Endodermal cell (in vitro differentiated cells): Measurements from ENCODE around the gene TDRD7. TPM values are rescaled to one million over a fixed set of nuclear protein-coding genes. Genes with fewer than 3 reads are reported as not detected.

Source experiments
- DNase-seq: peaks from one replicate; pipeline ENCODE4 v3.0.0-alpha.2; 2017
- H3K27ac ChIP-seq: 2 replicates; pipeline ENCODE4 v1.5.1; 2013; ENCODE audit warnings: mild to moderate bottlenecking, low read depth, low read length, moderate library complexity
- H3K27me3 ChIP-seq: 2 replicates; pipeline ENCODE4 v1.6.1; 2013; ENCODE audit warnings: mild to moderate bottlenecking, low read length, moderate library complexity; ENCODE audit not compliant: insufficient read depth, control insufficient read depth, poor library complexity, severe bottlenecking
- H3K36me3 ChIP-seq: 2 replicates; pipeline ENCODE4 v1.7.0; 2013; ENCODE audit warnings: mild to moderate bottlenecking, low read length, moderate library complexity; ENCODE audit not compliant: control insufficient read depth, insufficient read depth
- H3K4me1 ChIP-seq: one replicate; pipeline ENCODE4 v1.7.0; 2013; ENCODE audit warnings: low read length; ENCODE audit not compliant: control insufficient read depth, insufficient read depth
- H3K4me3 ChIP-seq: 2 replicates; pipeline ENCODE4 v1.5.1; 2013; ENCODE audit warnings: mild to moderate bottlenecking, low read length, moderate library complexity
- H3K9ac ChIP-seq: 2 replicates; pipeline ENCODE4 v1.6.1; 2013; ENCODE audit warnings: mild to moderate bottlenecking, low read length, moderate library complexity; ENCODE audit not compliant: poor library complexity, severe bottlenecking; ENCODE audit errors: extremely low read depth
- H3K9me3 ChIP-seq: 2 replicates; pipeline ENCODE4 v1.6.1; 2013; ENCODE audit warnings: mild to moderate bottlenecking, low read length, moderate library complexity; ENCODE audit not compliant: control insufficient read depth
- H3K27ac Mint-ChIP-seq: 2 replicates; pipeline ENCODE4 v1.8.0; 2020; ENCODE audit warnings: mixed read lengths
- H3K27me3 Mint-ChIP-seq: 2 replicates; pipeline ENCODE4 v1.8.0; 2021; ENCODE audit warnings: mild to moderate bottlenecking, mixed read lengths; ENCODE audit not compliant: insufficient read depth
- H3K36me3 Mint-ChIP-seq: 2 replicates; pipeline ENCODE4 v1.8.0; 2020; ENCODE audit warnings: low read depth, mixed read lengths
- H3K4me1 Mint-ChIP-seq: 2 replicates; pipeline ENCODE4 v1.8.0; 2020; ENCODE audit warnings: mixed read lengths
- H3K4me3 Mint-ChIP-seq: 2 replicates; pipeline ENCODE4 v1.8.0; 2020; ENCODE audit warnings: mild to moderate bottlenecking, moderate library complexity, mixed read lengths
- H3K9me3 Mint-ChIP-seq: 2 replicates; pipeline ENCODE4 v1.8.0; 2020; ENCODE audit warnings: mild to moderate bottlenecking, mixed read lengths
- CTCF ChIP-seq: fragments of 200-600 bp; sonication (generic); conservative IDR thresholded peaks from 2 replicates; pipeline ENCODE4 v1.5.0; 2021; ENCODE audit warnings: antibody characterized with exemption, mild to moderate bottlenecking
- WGBS, 2 experiments: methylation state at CpG; one replicate each; pipeline versions ENCODE4 v1.1.5 to v1.1.7; 2013; ENCODE audit warnings: missing lambda C conversion rate in 2 of 2, mixed read lengths in 1 of 2; ENCODE audit not compliant: insufficient coverage in 1 of 2, insufficient read length in 1 of 2; 5-methylcytosine and 5-hydroxymethylcytosine counted together
- total RNA-seq, 2 donors: library from RNA; stranded (reverse); fragmentation: NEBNext Ultra II Directional in 1 of 2; extraction: Animal tissue kit (Norgen Biotek cat#: 25700) in 1 of 2; gene quantifications; 2 replicates in 1 of 2; 3 replicates in 1 of 2; pipeline ENCODE4 v1.2.1, GENCODE V29; 2021

TDRD7 gene
- total RNA-seq, 2 donors from 2014 or later, result 25.9 to 31.9 TPM

GRCh38 chr9:97501972-97502221 is 90.0 kb downstream of the TDRD7 start:
- Mint-ChIP-seq H3K4me3 (peak overlapping the region; percentile 64), H3K27ac (no peak overlapping the region), H3K36me3 (peaks cover 7% of the 10 kb centered on the region), H3K4me1 (peaks cover 3% of the 10 kb centered on the region), H3K27me3 (peaks cover 61% of the 10 kb centered on the region), H3K9me3 (peaks cover 18% of the 10 kb centered on the region)
- Histone ChIP-seq H3K36me3 (peaks cover 6% of the 10 kb centered on the region), H3K9ac (no peak overlapping the region), H3K27ac (no peak overlapping the region), H3K4me3 (peak overlapping the region; percentile 82), H3K4me1 (no peaks in the 10 kb centered on the region), H3K27me3 (peaks cover 47% of the 10 kb centered on the region), H3K9me3 (peaks cover 6% of the 10 kb centered on the region)
- no peak for TF ChIP-seq CTCF
- 1% methylated on average over 30 of the region's 30 CpGs; no CpG with 5 or more reads in 1 of the 2 experiments for WGBS, 2 experiments
- DNase-seq, result peak; percentile 72

- no peak overlapping the region for H3K27ac ChIP-seq
- peaks cover 3% of the 10 kb centered on the region for H3K36me3 Mint-ChIP-seq
- peak; percentile 76 for DNase-seq
- no peak for TF ChIP-seq CTCF
- H3K4me1 Mint-ChIP-seq, result peaks cover 3% of the 10 kb centered on the region
- no peak overlapping the region for H3K27ac Mint-ChIP-seq
- H3K27me3 ChIP-seq, result peaks cover 47% of the 10 kb centered on the region
- no peak overlapping the region for H3K9ac ChIP-seq
- peaks cover 58% of the 10 kb centered on the region for H3K27me3 Mint-ChIP-seq
- H3K4me3 ChIP-seq, result peak overlapping the region; percentile 82
- 2 to 5% methylated on average over 22 to 49 of the region's 49 CpGs for WGBS, 2 experiments
- H3K36me3 ChIP-seq, result peaks cover under 1% of the 10 kb centered on the region
- H3K9me3 ChIP-seq, result peaks cover 1% of the 10 kb centered on the region
- peaks cover 14% of the 10 kb centered on the region for H3K9me3 Mint-ChIP-seq
- H3K4me3 Mint-ChIP-seq, result peak overlapping the region; percentile 64
- no peaks in the 10 kb centered on the region for H3K4me1 ChIP-seq
These were observed 90.5 kb downstream of the TDRD7 start for GRCh38 chr9:97502222-97502983.

GRCh38 chr9:97502984-97503861 is 91.3 kb downstream of the TDRD7 start:
- H3K27ac ChIP-seq, result no peak overlapping the region
- H3K4me3 ChIP-seq, result peak overlapping the region; percentile 82
- 40 to 42% methylated on average over 9 to 17 of the region's 17 CpGs for WGBS, 2 experiments
- Mint-ChIP-seq H3K4me1 (peaks cover 3% of the 10 kb centered on the region), H3K27me3 (peaks cover 57% of the 10 kb centered on the region), H3K4me3 (peak overlapping the region; percentile 64), H3K36me3 (peaks cover 1% of the 10 kb centered on the region), H3K27ac (no peak overlapping the region), H3K9me3 (peaks cover 11% of the 10 kb centered on the region)
- H3K4me1 ChIP-seq, result no peaks in the 10 kb centered on the region
- H3K9ac ChIP-seq, result no peak overlapping the region
- H3K9me3 ChIP-seq, result no peaks in the 10 kb centered on the region
- peaks cover 47% of the 10 kb centered on the region for H3K27me3 ChIP-seq
- no peaks in the 10 kb centered on the region for H3K36me3 ChIP-seq
- DNase-seq, result peak; percentile 72
- TF ChIP-seq CTCF, result peak; percentile 42
